ENCODE results near the gene ZNF398. TPM values are rescaled to one million over a fixed set of nuclear protein-coding genes. Genes with fewer than 3 reads are reported as not detected.

ZNF398 gene
- polyA plus RNA-seq, 1 donor from 2014 or later: 8.6 TPM

GRCh38 chr7:149196151-149196704 is 49.0 kb downstream of the ZNF398 start:
- peaks cover 20% of the 10 kb centered on the region for H3K79me2 ChIP-seq (replicated peaks; ENCODE audit: insufficient read depth, low read length)
- H4K20me1 ChIP-seq (ENCODE audit: insufficient read depth): peaks cover 3% of the 10 kb centered on the region
- H3F3A ChIP-seq (ENCODE audit: insufficient read depth, low read length, poor library complexity, severe bottlenecking): no peaks in the 10 kb centered on the region
- H2AFZ ChIP-seq (ENCODE audit: low read depth, low read length): no peak overlapping the region
- peak overlapping the region; percentile 77 for H3K4me2 ChIP-seq (ENCODE audit: low read length)
- H3K36me3 ChIP-seq (ENCODE audit: insufficient read depth, low read length): no peaks in the 10 kb centered on the region
- TF ChIP-seq TAF1 (IDR thresholded peaks at IDR 0.05; ENCODE audit: low read depth) (no peak), MXI1 (conservative IDR thresholded peaks at IDR 0.05; ENCODE audit: poor library complexity, severe bottlenecking) (peak; percentile 14)
- no peaks in the 10 kb centered on the region for H3K9me2 ChIP-seq (ENCODE audit: insufficient read depth, low read length)
- H3K4me3 ChIP-seq (ENCODE audit: low read length): peak overlapping the region; percentile 88
- H3K9ac ChIP-seq (ENCODE audit: low read length): peak overlapping the region; percentile 91
- no peaks in the 10 kb centered on the region for H3K9me3 ChIP-seq (ENCODE audit: low read length)
- no peaks in the 10 kb centered on the region for H3K27me3 ChIP-seq (ENCODE audit: insufficient read depth, low read depth, low read length)
- H3K27ac ChIP-seq (ENCODE audit: low read length): no peak overlapping the region

GRCh38 chr7:149196705-149197171 is 49.5 kb downstream of the ZNF398 start:
- Histone ChIP-seq H3K79me2 (replicated peaks; ENCODE audit: insufficient read depth, low read length) (peaks cover 20% of the 10 kb centered on the region), H3K9ac (ENCODE audit: low read length) (peak overlapping the region; percentile 91), H3F3A (ENCODE audit: insufficient read depth, low read length, poor library complexity, severe bottlenecking) (no peaks in the 10 kb centered on the region), H3K27ac (ENCODE audit: low read length) (no peak overlapping the region), H3K36me3 (ENCODE audit: insufficient read depth, low read length) (no peaks in the 10 kb centered on the region), H3K9me3 (ENCODE audit: low read length) (no peaks in the 10 kb centered on the region), H3K4me2 (ENCODE audit: low read length) (peak overlapping the region; percentile 77), H3K4me3 (ENCODE audit: low read length) (peak overlapping the region; percentile 88), H2AFZ (ENCODE audit: low read depth, low read length) (no peak overlapping the region), H4K20me1 (ENCODE audit: insufficient read depth) (peaks cover 3% of the 10 kb centered on the region), H3K9me2 (ENCODE audit: insufficient read depth, low read length) (no peaks in the 10 kb centered on the region), H3K27me3 (ENCODE audit: insufficient read depth, low read depth, low read length) (no peaks in the 10 kb centered on the region)
- no peak for TF ChIP-seq REST (IDR thresholded peaks at IDR 0.05; ENCODE audit: borderline replicate concordance)
- TF ChIP-seq EP300 (conservative IDR thresholded peaks at IDR 0.05; ENCODE audit: poor library complexity, severe bottlenecking): no peak
- no peak for TF ChIP-seq CTCF (IDR thresholded peaks at IDR 0.05; ENCODE audit: poor library complexity, severe bottlenecking)
- TF ChIP-seq TAF1 (IDR thresholded peaks at IDR 0.05; ENCODE audit: low read depth): no peak
- no peak for TF ChIP-seq SMC3 (conservative IDR thresholded peaks at IDR 0.05; ENCODE audit: poor library complexity)
- no peak for TF ChIP-seq MXI1 (conservative IDR thresholded peaks at IDR 0.05; ENCODE audit: poor library complexity, severe bottlenecking)
- no peak for TF ChIP-seq EZH2 (IDR thresholded peaks at IDR 0.05; ENCODE audit: borderline replicate concordance, insufficient read depth, low read length, poor library complexity, severe bottlenecking)
- no peak for TF ChIP-seq POLR2AphosphoS5 (IDR thresholded peaks at IDR 0.05)
- TF ChIP-seq RAD21 (conservative IDR thresholded peaks at IDR 0.05): no peak
